GM18498 (cell line): Measurements from ENCODE around the gene RFK.
"Not testable (repeated sequence)": the region's sequence is repeated elsewhere in the genome, so short reads cannot be mapped to it uniquely, and the experiment has no call there.

Experiments
- ATAC-seq: cut with Tn5 transposase; IDR thresholded peaks from one replicate; pipeline ENCODE4 v1.9.1; 2021; ENCODE audit warnings: mild to moderate bottlenecking, moderate library complexity; ENCODE audit not compliant: unreplicated experiment

RFK gene

DNA sequence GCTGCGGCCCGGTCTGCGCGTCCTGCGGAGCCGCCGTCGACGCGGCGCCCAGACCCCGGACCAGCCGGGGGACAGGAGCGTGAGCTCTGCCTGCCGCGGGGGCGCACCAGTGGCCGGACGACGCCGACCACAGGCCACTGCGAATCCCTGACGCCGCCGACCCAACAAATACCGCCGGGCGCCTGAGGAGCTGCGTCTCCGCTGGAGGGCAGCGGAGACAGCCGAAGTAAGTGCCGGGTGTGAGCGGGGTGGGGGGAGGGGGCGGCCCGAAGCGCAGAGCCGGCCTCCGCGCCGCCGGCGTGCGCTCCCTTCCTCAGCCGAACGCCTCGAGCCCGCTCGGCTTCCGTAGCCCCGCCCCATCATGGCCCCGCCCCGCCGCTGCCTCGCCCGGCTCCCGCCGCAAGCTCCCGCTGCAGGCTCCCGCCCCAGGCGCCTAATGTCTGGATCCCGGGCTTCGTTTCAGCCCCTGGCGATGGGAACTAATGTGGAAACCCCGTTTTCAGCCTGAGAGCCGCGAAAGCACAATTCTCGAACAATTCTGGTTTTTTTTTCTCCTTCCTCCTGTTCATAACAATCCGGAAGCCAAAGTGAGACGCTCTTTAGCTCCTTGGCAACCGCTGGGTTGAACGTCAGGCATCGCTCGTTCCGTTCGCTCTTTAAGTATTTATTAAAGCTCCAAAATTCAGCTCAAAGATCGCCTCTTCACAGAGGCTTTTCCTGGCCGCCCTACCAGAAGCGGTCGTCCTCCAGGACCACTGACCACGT lies at the start of gene RFK:
Gene RFK (minus strand): TSS at position 232 of the 765 bp plus-strand sequence. CDS start 255 bp downstream, outside the sequence.
- ATAC-seq, result peak; percentile 73

DNA sequence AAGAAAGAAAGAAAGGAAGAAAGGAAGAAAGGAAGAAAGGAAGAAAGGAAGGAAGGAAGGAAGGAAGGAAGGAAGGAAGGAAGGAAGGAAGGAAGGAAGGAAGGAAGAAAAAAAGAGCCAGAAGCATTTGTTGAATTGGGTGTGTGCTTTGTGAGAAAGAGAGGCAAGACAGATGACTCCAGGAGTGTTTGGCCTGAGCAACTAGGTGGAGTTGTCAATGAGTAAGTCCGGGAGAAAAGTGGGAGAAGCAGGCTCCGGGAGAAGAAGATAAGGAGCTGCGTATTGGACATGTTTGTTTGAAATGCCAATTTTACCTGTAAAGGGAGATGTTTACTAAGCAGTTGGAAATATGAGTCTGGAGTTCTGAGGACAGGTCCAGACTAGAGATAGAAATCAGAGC lies 49.7 kb upstream of the RFK start:
- ATAC-seq, result no peak

DNA sequence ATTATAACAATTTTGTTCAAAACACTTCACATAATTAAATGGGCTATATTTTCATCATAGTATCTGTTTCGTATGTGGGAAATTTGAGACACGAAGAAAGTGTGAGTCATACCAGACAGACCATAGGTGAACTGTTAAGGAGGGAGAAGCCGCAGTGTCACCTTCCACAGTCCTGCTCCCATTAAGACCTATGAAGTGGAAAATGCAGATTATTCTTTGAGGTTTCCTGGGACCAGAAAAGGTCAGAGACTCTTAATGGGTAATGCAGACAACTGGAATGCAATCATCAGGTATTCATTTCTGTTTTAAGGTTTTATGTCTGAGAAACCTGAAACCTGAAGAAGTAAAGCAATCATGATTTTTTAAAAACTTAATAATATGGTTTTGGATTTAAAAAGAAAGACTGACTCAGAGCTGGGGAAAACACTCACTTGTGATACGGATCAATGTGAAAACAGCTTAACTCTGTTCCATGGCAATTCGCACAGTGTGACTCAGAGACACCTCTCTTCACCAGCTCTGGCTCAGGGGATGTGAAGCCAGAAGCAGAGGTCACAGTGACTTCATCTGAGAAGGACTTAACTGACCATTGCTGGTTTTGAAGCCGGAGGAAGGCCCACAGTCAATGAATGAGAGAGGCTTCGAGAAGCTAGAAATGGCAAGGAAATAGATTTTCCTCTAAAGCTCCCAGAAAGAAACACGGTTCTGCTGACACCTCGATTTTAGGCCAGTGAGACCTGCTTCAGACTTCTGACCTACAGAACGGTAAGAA lies 47.5 kb upstream of the RFK start:
- peak; percentile 60 for ATAC-seq

DNA sequence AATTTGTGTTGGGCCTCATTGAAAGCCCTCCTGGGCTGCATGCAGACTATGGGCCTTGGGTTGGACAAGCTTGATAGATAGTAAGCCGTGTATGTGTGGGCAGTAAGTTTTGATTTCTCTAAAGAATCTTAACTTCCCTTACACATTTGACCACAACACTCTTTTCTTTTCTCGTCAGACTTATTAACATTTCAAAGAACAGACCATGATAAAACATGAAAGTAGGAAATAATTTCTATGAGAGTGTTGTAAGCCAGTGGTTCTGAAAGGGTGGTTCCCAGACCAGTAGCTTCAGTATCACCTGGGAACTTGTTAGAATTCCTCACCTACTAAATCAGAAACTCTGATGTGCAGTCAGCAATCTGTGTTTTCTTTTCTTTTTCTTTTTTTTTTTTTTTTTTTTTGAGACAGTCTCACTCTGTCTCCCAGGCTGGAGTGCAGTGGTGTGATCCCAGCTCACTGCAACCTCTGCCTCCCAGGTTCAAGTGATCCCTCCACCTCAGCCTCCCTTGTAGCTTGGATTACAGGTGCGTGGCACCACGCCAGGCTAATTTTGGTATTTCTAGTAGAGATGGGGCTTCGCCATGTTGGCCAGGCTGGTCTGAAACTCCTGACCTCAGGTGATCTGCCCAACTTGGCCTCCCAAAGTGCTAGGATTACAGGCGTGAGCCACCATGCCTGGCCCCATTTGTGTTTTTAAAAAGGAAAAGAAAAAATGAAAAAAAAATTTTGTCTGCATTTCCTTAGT lies 44.8 kb upstream of the RFK start:
- peak; percentile 70 for ATAC-seq

DNA sequence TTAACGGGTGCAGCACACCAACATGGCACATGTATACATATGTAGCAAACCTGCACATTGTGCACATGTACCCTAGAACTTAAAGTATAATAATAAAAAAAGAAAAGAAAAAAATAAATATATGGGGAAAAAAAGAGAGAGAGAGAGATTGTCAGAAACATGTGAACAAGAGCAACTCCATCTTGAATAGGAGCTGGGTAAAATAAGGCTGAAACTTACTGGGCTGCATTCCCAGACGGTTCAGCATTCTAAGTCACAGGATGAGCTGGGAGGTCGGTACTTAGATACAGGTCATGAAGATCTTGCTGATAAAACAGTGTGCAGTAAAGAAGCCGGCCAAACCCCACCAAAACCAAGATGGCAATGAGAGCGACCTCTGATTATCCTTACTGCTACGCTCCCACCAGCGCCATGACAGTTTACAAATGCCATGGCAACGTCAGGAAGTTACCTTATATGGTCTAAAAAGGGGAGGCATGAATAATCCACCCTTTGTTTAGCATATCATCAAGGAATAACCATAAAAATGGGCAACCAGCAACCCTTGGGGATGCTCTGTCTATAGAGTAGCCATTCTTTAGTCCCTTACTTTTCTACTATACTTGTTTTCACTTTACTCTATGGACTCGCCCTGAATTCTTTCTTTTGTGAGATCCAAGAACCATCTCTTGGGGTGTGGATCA lies 42.9 kb upstream of the RFK start:
- not testable (repeated sequence) for ATAC-seq

DNA sequence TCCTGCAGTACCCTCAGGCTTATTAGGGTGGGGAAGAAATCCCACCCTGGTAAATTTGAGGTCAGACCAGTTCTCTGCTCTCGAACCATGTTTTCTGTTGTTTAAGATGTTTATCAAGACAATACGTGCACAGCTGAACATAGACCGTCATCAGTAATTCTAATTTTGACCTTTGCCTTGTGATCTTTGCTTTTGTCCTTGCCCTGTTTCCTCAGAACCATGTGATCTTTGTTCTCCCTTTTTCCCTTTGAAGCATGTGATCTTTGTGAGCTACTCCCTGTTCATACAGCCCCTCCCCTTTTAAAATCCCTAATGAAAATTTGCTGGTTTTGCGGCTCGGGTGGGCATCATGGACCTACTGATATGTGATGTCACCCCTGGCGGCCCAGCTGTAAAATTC lies 40.7 kb upstream of the RFK start:
- ATAC-seq, result not testable (repeated sequence)

DNA sequence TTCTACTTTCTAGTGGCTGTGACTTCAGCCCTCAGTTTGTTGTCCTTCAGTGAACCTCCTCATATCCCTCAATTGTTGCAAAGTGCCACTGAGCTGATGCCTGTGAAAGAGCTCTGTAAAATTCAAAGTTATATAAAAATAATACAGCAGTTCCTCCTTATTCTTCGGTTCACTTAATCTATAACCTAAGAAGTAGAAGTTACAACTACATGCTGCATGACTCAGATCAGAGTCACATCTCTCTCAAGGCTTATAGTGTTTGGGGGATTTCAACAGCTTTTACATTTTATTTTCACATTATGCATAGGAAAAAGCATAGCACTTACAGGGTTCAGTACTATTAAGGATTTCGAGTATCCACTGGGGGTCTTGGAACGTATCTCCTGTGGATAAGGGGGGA lies 39.6 kb upstream of the RFK start:
- ATAC-seq, result no peak

DNA sequence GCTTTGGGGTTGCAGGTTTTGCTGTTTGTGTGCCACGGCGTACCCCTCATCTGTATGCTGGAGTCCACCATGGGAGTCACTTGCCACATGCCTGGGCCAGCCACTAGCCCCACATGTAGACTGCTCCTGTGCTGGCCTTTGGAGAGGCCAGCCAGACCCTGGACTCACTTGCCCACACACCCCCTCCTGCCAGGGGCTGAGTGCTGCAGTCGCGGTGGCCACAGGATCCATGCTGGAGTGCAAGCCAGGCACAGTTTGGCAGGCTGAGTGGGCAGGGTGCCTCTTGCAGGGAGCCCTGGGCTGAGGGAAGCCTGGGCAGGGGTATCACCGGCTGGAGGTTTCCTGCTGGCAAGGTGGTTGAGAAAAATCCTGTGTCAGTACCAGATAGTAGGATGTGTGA lies 39.2 kb upstream of the RFK start:
- ATAC-seq, result no peak

DNA sequence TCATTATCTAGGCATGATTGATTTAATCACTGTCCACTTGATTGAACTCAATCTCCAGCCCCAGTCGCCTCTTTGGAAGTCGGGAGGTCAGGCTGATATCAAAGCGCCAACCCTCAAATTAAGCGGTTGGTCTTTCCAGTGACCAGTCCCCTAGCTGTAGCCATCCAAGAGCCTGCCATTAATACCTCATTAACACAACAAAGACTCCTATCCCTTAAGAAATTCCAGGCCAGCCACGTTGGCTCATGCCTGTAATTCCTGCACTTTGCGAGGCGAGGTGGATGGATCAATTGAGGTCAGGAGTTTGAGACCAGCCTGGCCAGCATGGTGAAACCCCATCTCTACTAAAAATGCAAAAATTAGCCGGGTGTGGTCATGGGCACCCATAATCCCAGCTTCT lies 37.4 kb upstream of the RFK start:
- ATAC-seq, result no peak

DNA sequence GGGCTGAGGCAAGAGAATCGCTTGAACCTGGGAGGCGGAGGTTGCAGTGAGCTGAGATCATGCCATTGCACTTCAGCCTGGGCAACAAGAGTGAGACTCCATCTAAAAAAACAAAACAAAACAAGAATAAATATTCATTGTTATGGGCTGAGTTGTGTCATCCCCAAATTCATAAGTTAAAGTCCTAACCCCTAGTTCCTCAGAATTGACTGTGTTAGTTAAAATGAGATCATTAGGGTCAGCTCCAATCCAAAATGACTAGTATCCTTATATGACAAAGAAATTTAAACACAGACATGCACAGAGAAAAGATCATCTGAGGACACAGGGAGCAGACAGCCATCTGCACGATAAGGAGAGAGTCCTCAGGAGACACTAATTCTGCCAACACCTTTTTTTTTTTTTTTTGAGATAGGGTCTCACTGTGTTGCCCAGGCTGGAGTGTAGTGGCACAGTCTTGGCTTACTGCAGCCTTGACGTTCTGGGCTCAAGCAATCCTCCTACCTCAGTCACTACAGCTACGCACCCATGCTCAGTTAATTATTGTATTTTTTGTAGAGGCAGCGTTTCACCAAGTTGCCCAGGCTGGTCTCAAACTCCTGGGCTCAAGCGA lies 32.7 kb upstream of the RFK start:
- ATAC-seq, result no peak

DNA sequence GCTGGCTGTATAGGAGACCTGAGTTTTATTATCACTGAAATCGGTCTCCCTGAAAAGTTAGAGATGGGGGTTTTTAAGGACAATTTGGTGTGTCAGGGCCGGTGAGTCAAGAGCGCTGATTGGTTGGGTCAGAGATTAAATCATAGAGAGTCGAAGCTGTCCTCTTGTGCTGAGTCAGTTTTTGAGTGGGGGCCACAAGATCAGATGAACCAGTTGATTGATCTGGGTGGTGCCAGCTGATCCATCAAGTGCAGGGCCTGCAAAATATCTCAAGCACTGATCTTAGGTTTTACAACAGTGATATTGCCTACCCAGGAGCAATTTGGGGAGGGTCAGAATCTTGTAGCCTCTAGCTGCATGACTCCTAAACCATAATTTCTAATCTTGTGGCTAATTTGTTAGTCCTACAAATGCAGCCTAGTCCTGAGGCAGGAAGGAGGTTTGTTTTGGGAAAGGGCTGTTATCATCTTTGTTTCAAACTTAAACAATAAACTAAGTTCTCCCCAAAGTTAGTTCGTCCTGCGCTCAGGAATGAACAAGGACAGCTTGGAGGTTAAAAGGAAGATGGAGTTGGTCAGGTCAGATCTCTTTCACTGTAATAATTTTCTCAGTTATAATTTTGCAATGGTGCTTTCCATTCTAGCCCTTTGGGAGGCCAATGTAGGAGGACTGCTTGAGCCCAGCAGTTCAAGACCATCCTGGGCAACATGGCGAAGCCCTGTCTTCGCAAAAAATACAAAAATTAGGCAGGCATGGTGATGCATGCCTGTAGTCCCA lies 31.6 kb upstream of the RFK start:
- no peak for ATAC-seq

DNA sequence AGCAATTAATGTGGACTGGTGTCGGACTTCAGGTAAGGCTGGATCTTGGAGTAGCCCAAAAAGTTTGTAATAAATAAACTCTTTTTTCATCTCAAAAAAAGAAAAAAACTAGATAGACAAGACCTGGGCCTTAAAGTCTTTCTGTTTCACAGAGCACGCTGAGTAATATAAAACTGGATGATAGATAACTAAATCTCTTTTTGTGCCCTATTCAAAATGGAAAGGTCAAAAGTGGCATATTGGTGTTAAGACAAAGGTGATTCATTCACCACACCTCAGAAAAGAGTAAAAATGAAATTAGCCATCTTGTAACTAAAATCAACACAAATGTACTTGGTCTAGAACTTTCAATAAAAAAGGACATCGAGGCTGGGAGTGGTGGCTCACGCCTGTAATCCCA lies 30.3 kb upstream of the RFK start:
- ATAC-seq, result no peak

DNA sequence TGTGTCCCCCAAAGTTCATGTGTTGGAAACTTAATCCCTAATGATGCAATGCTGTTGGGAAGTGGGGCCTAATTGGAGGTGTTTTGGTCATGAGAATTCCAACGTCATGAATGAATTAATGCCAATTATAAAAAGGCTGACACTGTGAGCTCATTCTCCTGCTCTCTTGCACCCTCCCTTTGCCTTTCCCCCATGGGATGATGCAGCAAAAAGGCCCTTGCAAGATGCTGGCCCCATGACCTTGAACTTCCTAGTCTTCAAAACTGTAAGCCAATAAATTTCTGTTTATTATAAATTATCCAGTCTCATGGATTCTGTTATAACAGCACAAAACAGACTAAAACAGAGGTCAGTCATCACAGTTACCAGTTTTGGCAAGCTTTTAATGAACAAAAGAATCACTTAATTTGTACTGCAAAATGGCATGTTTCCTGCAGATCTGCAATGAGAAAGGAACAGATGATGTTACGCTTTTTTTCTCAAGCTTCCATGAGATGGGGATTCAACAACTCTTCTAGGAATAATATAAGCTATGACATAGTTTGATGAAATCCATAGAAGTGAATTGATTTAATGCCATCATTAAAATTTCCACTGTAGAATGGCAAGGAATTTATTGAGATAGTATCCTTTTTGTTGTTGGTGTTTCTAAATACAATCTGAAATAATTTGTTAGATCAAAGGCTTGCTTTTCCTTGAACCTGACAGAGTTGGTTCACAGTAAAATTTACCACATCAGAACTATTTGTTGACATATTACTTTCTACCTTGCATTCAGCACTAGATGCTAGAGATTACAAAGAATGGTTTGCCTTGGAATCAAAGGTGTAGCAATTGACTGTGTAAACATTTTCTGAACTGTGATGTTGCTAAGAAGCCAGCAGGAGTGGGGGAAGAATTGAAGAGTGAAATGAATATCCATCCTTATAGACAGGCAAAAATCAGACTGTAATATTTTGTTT lies 29.3 kb upstream of the RFK start:
- no peak for ATAC-seq

DNA sequence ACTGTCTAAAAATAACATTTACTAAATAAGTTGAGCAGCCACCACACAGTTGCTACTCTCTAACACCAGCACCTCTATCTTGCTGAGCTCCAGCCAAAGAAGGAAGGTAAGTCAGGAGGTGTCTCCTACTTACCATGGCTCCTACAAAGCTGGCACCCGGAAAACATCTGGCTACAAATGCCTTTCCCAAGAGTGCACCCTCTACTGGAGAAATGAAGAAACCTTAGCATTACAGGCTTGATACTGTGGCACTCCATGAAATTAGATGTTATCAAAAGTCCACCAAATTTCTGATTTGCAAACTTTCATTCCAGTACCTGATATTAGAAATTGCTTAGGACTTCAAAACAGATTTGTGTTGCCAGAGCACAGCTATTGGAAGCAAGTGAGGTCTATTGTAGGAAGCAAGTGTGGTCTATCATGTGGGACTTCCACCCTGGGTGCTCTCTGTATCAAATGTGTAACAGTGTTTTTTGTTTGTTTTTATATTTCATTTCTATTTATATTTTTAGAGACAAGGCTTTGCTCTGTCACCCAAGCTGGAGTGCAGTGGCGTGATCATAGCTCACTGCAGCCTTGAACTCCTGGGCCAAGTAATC lies 25.7 kb upstream of the RFK start:
- no peak for ATAC-seq

DNA sequence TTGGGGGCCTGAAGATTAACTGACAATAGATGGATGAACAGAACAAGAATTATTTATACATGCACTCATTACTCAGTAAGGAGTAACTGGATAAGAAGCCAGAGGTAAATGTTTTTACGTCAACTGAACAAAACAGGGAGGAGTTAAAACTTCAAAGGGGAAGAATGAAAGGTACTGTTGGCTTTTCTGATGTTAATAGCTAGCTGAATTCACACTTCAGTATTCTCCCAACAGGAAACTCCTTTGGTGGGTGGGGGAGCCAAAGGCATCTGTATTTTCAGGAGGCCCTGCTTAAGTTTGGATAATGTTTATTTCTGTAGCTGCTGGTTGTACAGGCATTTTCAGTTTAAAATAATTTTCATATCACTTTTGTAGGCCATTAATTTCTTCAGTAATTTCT lies 23.2 kb upstream of the RFK start:
- no peak for ATAC-seq

DNA sequence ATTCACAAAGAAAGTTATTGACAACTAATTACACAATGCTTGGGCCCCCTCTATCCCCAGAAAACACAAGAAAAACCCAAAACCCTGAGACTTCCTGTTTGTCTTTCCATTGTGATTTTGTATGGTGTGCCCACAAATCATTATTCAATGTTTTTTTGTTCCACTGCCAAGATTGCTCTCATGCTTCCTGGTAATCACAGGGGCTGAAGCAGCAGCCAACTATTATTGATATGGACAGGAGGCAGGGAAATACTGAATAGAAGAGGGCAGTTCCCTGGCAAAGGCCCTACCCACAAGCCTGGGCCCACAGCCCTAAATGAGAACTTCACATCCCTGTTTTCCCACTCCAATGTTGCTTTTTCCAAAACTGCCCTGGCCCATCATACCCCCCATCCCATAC lies 21.5 kb upstream of the RFK start:
- ATAC-seq, result no peak

DNA sequence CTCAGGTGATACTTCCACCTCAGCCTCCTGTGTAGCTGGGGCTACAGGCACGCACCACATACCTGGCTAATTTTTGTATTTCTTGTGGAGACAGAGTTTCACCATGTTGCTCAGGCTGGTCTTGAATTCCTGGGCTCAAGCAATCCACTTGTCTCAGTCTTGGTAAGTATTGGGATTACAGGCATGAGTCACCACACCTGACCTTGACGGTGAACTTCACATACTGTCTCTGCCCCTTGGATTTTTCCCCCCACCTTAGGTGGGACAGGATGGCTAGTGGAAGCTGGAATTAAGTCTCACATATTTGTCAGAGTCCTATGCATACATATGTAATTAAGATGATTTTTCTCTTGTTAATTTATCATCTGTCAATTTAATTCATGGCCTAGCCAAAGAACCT lies 20.9 kb upstream of the RFK start:
- no peak for ATAC-seq

DNA sequence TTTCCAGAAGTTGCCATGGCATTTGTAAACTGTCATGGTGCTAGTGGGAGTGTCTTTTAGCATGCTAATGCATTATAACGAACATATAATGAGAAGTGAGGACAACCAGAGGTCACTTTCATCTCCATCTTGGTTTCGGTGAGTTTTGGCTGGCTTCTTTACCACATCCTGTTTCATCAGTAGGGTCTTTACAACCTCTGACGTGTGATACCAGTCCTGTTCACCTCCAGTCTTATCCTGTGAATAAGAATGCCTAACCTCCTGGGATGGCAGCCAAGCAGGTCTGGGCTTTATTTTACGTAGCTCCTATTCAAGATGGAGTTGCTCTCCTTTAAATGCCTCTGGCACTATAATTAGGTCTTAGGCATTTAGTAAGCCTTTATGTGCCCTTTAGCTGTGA lies 20.4 kb upstream of the RFK start:
- ATAC-seq, result peak; percentile 86
